HCT116 (cell line): ENCODE data around the gene ZNF93. TPM values are rescaled to one million over a fixed set of nuclear protein-coding genes. Genes with fewer than 3 reads are reported as not detected.

Experiments used
- ATAC-seq: fragments of 200-7000 bp; cut with Tn5 transposase; 2 replicates; pipeline ENCODE4 v1.9.1; 2020; ENCODE audit warnings: mild to moderate bottlenecking, moderate library complexity
- BruUV-seq: library from RNA; stranded (reverse); fragments of 400-500 nt; replicated peaks from 2 replicates; lab custom pipeline; 2021; lab: Mats Ljungman, UMichigan
- CTCF ChIA-PET: fragments of 300-600 bp; sonication (Branson Sonifier 250); formaldehyde crosslinking; loops from one replicate; lab custom pipeline; 2021; ENCODE audit warnings: antibody characterized with exemption; lab: Charles Lee
- POLR2A ChIA-PET: fragments of 300-600, 350-600 bp; sonication (Branson Sonifier 250); formaldehyde crosslinking; loops from one replicate; lab custom pipeline; 2021; ENCODE audit warnings: antibody characterized with exemption; lab: Charles Lee
- RAD21 ChIA-PET, 2 experiments: fragments of 300-600 bp; sonication (Branson Sonifier 250); formaldehyde crosslinking; loops; one replicate each; lab custom pipeline; 2023; ENCODE audit warnings: low total read pairs in 2 of 2; ENCODE audit not compliant: uncharacterized antibody in 2 of 2, unreplicated experiment in 2 of 2, low non-redundant PET in 1 of 2; lab: Charles Lee
- DNase-seq: peaks from one replicate; pipeline ENCODE4 v3.0.0-alpha.2; 2010; ENCODE audit warnings: low read depth, low spot score
- H2AFZ ChIP-seq: fragments of 200-600 bp; shearing (Covaris generic), sonication (generic); 2 replicates; pipeline ENCODE4 v1.6.1; 2017; ENCODE audit warnings: low read depth, mixed run types, mixed read lengths, antibody characterized with exemption, low read length; ENCODE audit not compliant: poor library complexity, severe bottlenecking
- H3K27ac ChIP-seq: 2 replicates; pipeline ENCODE4 v1.5.1; 2012; ENCODE audit warnings: low read depth, low read length
- H3K27me3 ChIP-seq: fragments of 200-600 bp; sonication (generic); 2 replicates; pipeline ENCODE4 v1.6.1; 2016; ENCODE audit warnings: mixed run types, low read length, mixed read lengths; ENCODE audit not compliant: insufficient read depth
- H3K36me3 ChIP-seq, 2 experiments: fragments of 200-500 bp in 1 of 2; fragments of 200-600 bp in 1 of 2; sonication (Bioruptor generic) in 1 of 2; sonication (generic) in 1 of 2; 2 replicates each; pipeline versions ENCODE4 v1.5.1 to v1.6.1; 2014 to 2016; ENCODE audit warnings: low read length in 2 of 2, inconsistent platforms in 1 of 2, mixed read lengths in 1 of 2, mixed run types in 1 of 2; ENCODE audit not compliant: insufficient read depth in 2 of 2, control insufficient read depth in 1 of 2
- H3K4me1 ChIP-seq, 2 experiments: fragments of 200-600 bp in 1 of 2; sonication (generic) in 1 of 2; 2 replicates each; pipeline versions ENCODE4 v1.5.1 to v1.6.1; 2012 to 2017; ENCODE audit warnings: low read length in 2 of 2, inconsistent platforms in 1 of 2, mild to moderate bottlenecking in 1 of 2, mixed read lengths in 1 of 2, mixed run types in 1 of 2, moderate library complexity in 1 of 2; ENCODE audit not compliant: insufficient read depth in 2 of 2, control insufficient read depth in 1 of 2
- H3K4me2 ChIP-seq: fragments of 200-600 bp; sonication (generic); 2 replicates; pipeline ENCODE4 v1.6.1; 2017; ENCODE audit warnings: mixed run types, low read length, mixed read lengths
- H3K4me3 ChIP-seq, 2 experiments: fragments of 200-600 bp in 1 of 2; sonication (generic) in 1 of 2; replicated peaks in 1 of 2; 2 replicates each; pipeline ENCODE4 v1.5.1; 2011 to 2016; ENCODE audit warnings: low read length in 2 of 2, control low read depth in 1 of 2, low read depth in 1 of 2, mild to moderate bottlenecking in 1 of 2, mixed read lengths in 1 of 2, mixed run types in 1 of 2
- H3K79me2 ChIP-seq: fragments of 200-600 bp; sonication (generic); 2 replicates; pipeline ENCODE4 v1.6.1; 2017; ENCODE audit warnings: mild to moderate bottlenecking, mixed run types, low read length, moderate library complexity, mixed read lengths; ENCODE audit not compliant: insufficient read depth
- H3K9ac ChIP-seq: fragments of 200-600 bp; sonication (generic); 2 replicates; pipeline ENCODE4 v1.6.1; 2016; ENCODE audit warnings: low read length, mixed read lengths
- H3K9me2 ChIP-seq: fragments of 200-600 bp; sonication (generic), shearing (Covaris generic); 2 replicates; pipeline ENCODE4 v1.6.1; 2017; ENCODE audit warnings: mixed run types, mild to moderate bottlenecking, moderate library complexity; ENCODE audit not compliant: insufficient read depth
- H3K9me3 ChIP-seq, 2 experiments: fragments of 200-500 bp in 1 of 2; fragments of 200-600 bp in 1 of 2; sonication (Bioruptor generic) in 1 of 2; sonication (generic) in 1 of 2; 2 replicates each; pipeline ENCODE4 v1.6.1; 2014 to 2017; ENCODE audit warnings: low read length in 2 of 2, mixed read lengths in 2 of 2, inconsistent platforms in 1 of 2, low read depth in 1 of 2, mild to moderate bottlenecking in 1 of 2, mixed run types in 1 of 2, moderate library complexity in 1 of 2; ENCODE audit not compliant: control insufficient read depth in 1 of 2, insufficient read depth in 1 of 2
- H4K20me1 ChIP-seq: fragments of 200-600 bp; sonication (generic), shearing (Covaris generic); 2 replicates; pipeline ENCODE4 v1.6.1; 2017; ENCODE audit warnings: mixed run types, mild to moderate bottlenecking, moderate library complexity; ENCODE audit not compliant: insufficient read depth
- ATF3 ChIP-seq: IDR thresholded peaks from 2 replicates; pipeline ENCODE4 v1.6.1; 2012
- CEBPB ChIP-seq: IDR thresholded peaks from 2 replicates; pipeline ENCODE4 v1.6.1; 2012; ENCODE audit warnings: low read depth
- CTCF ChIP-seq, 3 experiments: fragments of 200-600 bp in 1 of 3; sonication (generic) in 1 of 3; IDR thresholded peaks in 2 of 3; conservative IDR thresholded peaks in 1 of 3; 2 replicates each; pipeline ENCODE4 v1.5.1; 2012 to 2017; ENCODE audit warnings: low read depth in 2 of 3, low read length in 2 of 3, antibody characterized with exemption in 1 of 3, borderline replicate concordance in 1 of 3, control low read depth in 1 of 3, mild to moderate bottlenecking in 1 of 3, mixed read lengths in 1 of 3, mixed run types in 1 of 3, moderate library complexity in 1 of 3; ENCODE audit not compliant: insufficient read depth in 1 of 3
- ELF1 ChIP-seq: IDR thresholded peaks from 2 replicates; pipeline ENCODE4 v1.6.1; 2012; ENCODE audit warnings: low read depth, borderline replicate concordance
- EZH2 ChIP-seq: fragments of 200-600 bp; sonication (generic); IDR thresholded peaks from 2 replicates; pipeline ENCODE4 v1.6.1; 2017; ENCODE audit warnings: antibody characterized with exemption, mixed run types
- FOSL1 ChIP-seq: IDR thresholded peaks from 2 replicates; pipeline ENCODE4 v1.6.1; 2012; ENCODE audit warnings: low read depth
- JUND ChIP-seq: IDR thresholded peaks from 2 replicates; pipeline ENCODE4 v1.6.1; 2012
- SIN3A ChIP-seq: IDR thresholded peaks from 2 replicates; pipeline ENCODE4 v1.6.1; 2012; ENCODE audit warnings: low read depth
- SP1 ChIP-seq: IDR thresholded peaks from 2 replicates; pipeline ENCODE4 v1.6.1; 2012; ENCODE audit warnings: low read depth
- SRF ChIP-seq: IDR thresholded peaks from 2 replicates; pipeline ENCODE4 v1.6.1; 2012; ENCODE audit warnings: low read depth
- TCF7L2 ChIP-seq: IDR thresholded peaks from 2 replicates; pipeline ENCODE4 v1.7.0; 2011; ENCODE audit warnings: borderline replicate concordance, inconsistent platforms; ENCODE audit not compliant: insufficient read depth, insufficient read length; ENCODE audit errors: extremely low read depth
- YY1 ChIP-seq: IDR thresholded peaks from 2 replicates; pipeline ENCODE4 v1.6.1; 2011; ENCODE audit warnings: low read length, low read depth, moderate library complexity, mild to moderate bottlenecking; ENCODE audit not compliant: insufficient replicate concordance; ENCODE audit errors: extremely low read depth
- ZFX ChIP-seq: fragments of 450-650 bp; IDR thresholded peaks from 2 replicates; pipeline ENCODE4 v1.6.1; 2017
- intact Hi-C: fragments of 100-400 bp; cut with micrococcal nuclease; formaldehyde crosslinking; loops from 2 replicates; pipeline ENCODE4 v1.10.0; 2022
- total RNA-seq: library from RNA; stranded (reverse); gene quantifications from one replicate; pipeline ENCODE4 v1.2.1, GENCODE V29; 2021; ENCODE audit not compliant: unreplicated experiment

ZNF93 gene
- total RNA-seq, 1 experiment from 2014 or later: not detected

- no peak for DNase-seq
- H3K79me2 ChIP-seq: no peaks in the 10 kb centered on the region
- H3K27ac ChIP-seq: no peak overlapping the region
- BruUV-seq: no TSS peak
- no peak overlapping the region for H2AFZ ChIP-seq
- no peak overlapping the region for H3K4me2 ChIP-seq
- H3K36me3 ChIP-seq: no peaks in the 10 kb centered on the region
- POLR2A ChIA-PET: no interaction called here
- RAD21 ChIA-PET: no interaction called here
- CTCF ChIA-PET: no interaction called here
- no peak for ATAC-seq
- H3K9me3 ChIP-seq: peaks cover 6 to 22% of the 10 kb centered on the region in 2 experiments; a peak in 2 of 4 replicates
- intact Hi-C loops: no loop called here
- no peaks in the 10 kb centered on the region for H4K20me1 ChIP-seq
- no peak for TF ChIP-seq JUND
- TF ChIP-seq ZFX: no peak
- TF ChIP-seq SIN3A: no peak
- TF ChIP-seq ATF3: no peak
- TF ChIP-seq SRF: no peak
- TF ChIP-seq CEBPB: no peak
- TF ChIP-seq YY1: no peak
- no peak for TF ChIP-seq SP1
- TF ChIP-seq CTCF (IDR thresholded peaks at IDR 0.05 in 2 of 3, conservative IDR thresholded peaks at IDR 0.05 in 1 of 3; ENCODE audit: borderline replicate concordance in 1 of 3, insufficient read depth in 1 of 3, low read depth in 2 of 3, low read length in 2 of 3): no peak
- no peak for TF ChIP-seq TCF7L2
- no peak for TF ChIP-seq EZH2
- TF ChIP-seq FOSL1: no peak
- TF ChIP-seq ELF1: no peak
- H3K9me2 ChIP-seq: no peaks in the 10 kb centered on the region
- no peaks in the 10 kb centered on the region for H3K27me3 ChIP-seq
- H3K9ac ChIP-seq: no peak overlapping the region
- H3K4me3 ChIP-seq: no peak overlapping the region
- no peaks in the 10 kb centered on the region for H3K4me1 ChIP-seq
These were observed 45.5 kb downstream of the ZNF93 start for GRCh38 chr19:19946226-19946625.
